Jurkat, Clone E6-1 (cell line): ENCODE results near the gene L1TD1. TPM values are rescaled to one million over a fixed set of nuclear protein-coding genes. Genes with fewer than 3 reads are reported as not detected.
A peak's percentile ranks its signal among the peaks of the same experiment; 100 is the strongest.
"Not testable (repeated sequence)": the region's sequence is repeated elsewhere in the genome, so short reads cannot be mapped to it uniquely, and the experiment has no call there.

Experiments
- DNase-seq: peaks from one replicate; pipeline ENCODE4 v3.0.0-alpha.2; 2011; ENCODE audit warnings: low read depth, low spot score
- H3K4me3 ChIP-seq: 2 replicates; pipeline ENCODE4 v1.5.1; 2011; ENCODE audit warnings: mild to moderate bottlenecking, low read length, control low read depth, moderate library complexity
- polyA plus RNA-seq: library from polyadenylated mRNA; unstranded; fragments of >200 nt; gene quantifications from one replicate; pipeline ENCODE4 v1.2.1, GENCODE V29; 2012; ENCODE audit warnings: missing spikeins; ENCODE audit not compliant: insufficient read length, insufficient read depth

The L1TD1 gene, protein sequence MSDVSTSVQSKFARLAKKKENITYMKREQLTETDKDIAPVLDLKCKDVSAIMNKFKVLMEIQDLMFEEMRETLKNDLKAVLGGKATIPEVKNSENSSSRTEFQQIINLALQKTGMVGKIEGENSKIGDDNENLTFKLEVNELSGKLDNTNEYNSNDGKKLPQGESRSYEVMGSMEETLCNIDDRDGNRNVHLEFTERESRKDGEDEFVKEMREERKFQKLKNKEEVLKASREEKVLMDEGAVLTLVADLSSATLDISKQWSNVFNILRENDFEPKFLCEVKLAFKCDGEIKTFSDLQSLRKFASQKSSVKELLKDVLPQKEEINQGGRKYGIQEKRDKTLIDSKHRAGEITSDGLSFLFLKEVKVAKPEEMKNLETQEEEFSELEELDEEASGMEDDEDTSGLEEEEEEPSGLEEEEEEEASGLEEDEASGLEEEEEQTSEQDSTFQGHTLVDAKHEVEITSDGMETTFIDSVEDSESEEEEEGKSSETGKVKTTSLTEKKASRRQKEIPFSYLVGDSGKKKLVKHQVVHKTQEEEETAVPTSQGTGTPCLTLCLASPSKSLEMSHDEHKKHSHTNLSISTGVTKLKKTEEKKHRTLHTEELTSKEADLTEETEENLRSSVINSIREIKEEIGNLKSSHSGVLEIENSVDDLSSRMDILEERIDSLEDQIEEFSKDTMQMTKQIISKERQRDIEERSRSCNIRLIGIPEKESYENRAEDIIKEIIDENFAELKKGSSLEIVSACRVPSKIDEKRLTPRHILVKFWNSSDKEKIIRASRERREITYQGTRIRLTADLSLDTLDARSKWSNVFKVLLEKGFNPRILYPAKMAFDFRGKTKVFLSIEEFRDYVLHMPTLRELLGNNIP
- not detected for polyA plus RNA-seq

DNA sequence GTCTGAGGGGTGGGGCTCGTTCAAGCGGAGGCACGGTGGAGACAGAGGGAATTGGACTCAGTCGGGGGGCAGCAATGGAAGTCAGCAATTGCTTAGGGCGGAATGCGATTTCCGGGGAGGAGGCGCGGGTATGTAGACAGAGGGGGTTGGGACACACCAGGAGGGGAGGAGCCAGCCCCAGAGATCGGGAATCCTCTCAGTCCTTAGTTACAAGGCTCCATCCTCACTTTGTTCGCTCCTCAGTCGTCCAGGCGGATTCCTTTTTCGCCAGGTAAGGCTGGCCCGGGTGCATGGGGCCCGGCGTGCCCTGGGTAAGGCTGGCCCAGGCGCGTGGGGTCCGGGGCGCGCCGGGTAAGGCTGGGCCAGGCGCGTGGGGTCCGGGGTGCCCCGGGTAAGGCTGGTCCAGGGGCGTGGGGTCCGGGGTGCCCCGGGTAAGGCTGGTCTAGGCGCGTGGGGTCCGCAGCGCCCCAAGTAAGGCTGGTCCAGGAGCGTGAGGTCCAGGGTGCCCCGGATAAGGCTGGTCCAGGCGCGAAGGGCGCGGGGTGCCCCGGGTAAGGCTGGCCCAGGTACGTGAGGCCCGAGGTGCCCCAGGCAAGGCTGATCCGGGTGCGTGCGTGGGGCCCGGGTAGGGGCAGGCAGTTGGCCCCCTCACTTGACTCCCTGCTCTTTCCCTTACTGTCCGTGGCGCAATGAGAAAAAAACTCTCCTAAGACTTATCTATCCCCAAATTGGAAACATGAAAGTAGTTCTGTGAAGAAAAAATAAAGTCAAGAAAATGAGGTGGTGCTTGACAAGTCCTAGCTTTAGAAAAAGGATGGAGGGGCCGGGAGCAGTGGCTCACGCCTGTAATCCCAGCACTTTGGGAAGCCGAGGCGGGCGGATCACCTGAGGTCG is at the start of gene L1TD1:
TSS of gene L1TD1 (plus strand) at position 199 of the 894 bp plus-strand sequence. CDS start 11,780 bp downstream, outside the sequence.
- DNase-seq: no peak
- no peak within 1 kb of the TSS for H3K4me3 ChIP-seq

DNA sequence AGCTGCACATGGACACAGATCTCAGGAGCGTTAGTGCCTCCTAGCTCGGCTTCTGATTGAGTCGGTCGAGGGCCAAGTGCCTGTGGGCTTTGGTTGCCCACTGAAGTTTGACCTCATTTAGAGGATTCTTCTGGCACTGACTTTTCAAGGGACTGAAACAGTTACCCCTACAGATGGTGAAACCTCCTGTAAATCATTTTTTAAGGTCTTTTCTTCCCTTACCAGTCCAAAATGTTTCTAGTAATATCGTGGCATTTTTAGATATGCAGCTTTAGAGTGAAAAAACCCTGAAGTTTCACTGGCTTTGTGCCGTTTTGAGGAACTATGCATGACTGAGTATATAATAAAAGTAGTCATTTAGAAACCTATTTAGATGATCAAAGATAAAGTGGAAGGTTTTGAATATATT is 34.7 kb upstream of the L1TD1 start:
- no peak overlapping the region for H3K4me3 ChIP-seq
- no peak for DNase-seq

DNA sequence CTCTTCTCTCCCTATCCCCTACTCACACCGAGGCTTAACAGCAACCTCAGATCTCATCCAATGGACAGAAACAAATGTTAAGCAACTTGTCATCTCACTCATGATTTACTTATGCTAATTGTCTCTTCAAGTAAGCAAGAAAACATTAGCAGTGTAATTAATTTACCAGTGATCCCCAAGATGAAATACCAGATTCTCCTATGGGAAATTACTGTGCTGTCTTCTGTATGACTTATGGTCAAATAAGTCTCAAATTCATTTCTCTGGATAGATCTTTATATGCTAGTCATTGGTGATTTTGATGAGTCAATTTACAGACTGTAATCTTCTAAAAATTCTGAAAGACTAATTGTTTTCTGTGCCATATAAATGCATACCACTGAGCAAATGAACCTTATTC is 32.9 kb upstream of the L1TD1 start:
- DNase-seq: no peak
- no peak overlapping the region for H3K4me3 ChIP-seq

DNA sequence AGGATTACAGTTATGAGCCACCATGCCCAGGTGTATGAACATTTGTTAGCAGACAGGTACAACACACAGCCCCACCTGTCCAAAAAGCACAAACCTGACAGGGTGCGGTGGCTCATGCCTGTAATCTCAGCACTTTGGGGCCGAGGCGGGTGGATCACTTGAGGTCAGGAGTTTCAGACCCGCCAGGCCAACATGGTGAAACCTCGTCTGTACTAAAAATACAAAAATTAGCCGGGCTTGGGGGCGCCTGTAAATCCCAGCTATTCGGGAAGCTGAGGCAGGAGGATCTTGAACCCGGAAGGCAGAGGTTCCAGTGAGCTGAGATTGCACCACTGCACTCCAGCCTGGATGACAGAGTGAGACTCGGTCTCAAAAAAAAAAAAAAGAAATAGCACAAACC is 24.3 kb upstream of the L1TD1 start:
- not testable (repeated sequence) for H3K4me3 ChIP-seq, DNase-seq

GRCh38 chr1:62175568-62176179 is 19.0 kb upstream of the L1TD1 start:
- no peak overlapping the region for H3K4me3 ChIP-seq
- DNase-seq: peak; percentile 72

- H3K4me3 ChIP-seq: no peak overlapping the region
- no peak for DNase-seq
These were observed 17.9 kb upstream of the L1TD1 start for GRCh38 chr1:62176597-62177312.

GRCh38 chr1:62177621-62178020 is 17.0 kb upstream of the L1TD1 start:
- DNase-seq: no peak
- no peak overlapping the region for H3K4me3 ChIP-seq

DNA sequence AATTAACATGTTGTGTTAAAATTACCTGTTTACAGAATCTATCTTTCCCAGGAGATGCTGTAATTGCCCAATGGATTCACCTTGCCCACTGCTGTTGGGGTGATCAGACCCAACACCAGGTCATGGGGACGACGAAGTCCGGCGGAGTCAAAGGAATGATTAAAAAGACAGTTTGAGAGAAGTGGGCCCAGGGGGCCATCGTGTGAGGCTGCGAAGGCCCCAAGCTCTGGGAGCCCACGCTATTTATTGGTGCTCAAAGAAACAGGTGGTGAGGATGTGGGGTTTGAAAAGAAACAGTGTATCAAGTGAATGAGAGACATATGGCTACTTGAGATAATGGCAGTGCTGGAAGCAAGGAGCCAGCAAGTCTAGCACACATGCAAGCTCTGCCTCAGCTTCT is 16.3 kb upstream of the L1TD1 start:
- H3K4me3 ChIP-seq: no peak overlapping the region
- peak; percentile 46 for DNase-seq

DNA sequence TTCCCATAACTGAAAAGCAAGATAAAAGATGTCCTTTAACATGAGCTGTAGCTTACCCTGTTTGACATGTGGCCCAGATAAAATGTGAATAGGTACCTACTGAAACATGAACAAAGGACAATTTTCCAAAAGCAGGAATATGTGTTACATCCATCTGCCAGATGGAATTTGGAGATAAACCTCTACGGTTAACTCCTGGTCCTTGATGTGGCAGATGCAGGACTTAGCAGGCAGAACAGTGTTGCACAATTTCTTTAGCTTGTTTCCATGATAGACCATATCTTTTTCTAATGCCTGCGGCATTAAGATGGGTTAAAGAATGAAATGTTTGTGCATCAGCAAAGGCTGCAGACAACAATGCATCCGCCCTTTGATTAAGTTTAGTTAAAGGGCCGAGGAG is 14.6 kb upstream of the L1TD1 start:
- not testable (repeated sequence) for H3K4me3 ChIP-seq
- DNase-seq: peak; percentile 79

DNA sequence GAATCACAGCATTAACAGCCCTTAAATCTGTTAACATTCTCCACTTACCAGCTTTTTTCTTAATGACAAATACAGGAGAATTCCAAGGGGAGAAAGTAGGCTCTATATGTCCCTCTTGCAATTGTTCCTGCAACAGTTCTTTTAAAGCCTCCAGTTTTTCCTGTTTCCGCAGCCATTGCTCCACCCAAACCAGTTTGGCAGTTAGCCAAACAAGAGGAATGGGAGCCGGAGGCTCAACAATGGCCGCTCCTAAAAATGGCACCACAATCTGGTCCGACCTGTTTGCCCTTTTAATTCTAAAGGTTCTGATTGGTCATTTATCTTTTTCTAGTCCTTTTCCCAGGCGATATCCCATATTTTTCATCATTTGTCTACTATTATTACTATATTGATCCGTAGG is 14.0 kb upstream of the L1TD1 start:
- H3K4me3 ChIP-seq: no peak overlapping the region
- no peak for DNase-seq

DNA sequence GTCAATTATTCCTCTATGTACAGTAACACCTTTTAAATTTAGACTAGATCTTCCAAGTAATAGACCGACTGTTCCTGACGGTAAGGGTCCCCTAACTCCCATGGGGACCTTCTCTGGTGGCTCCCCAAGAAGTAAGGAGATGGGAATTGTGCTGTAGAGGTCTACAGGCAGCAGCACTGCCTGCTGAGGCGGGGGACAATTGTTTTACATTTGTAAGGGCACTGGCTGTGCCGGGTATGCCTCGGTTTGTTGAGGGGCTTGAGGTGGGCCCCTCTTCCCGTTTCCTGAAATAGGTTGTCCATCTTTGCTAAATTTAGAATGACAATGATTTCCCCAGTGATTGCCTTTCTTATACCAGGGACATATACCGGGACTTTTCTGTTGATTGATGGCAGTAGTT is 13.1 kb upstream of the L1TD1 start:
- DNase-seq: no peak
- no peak overlapping the region for H3K4me3 ChIP-seq

DNA sequence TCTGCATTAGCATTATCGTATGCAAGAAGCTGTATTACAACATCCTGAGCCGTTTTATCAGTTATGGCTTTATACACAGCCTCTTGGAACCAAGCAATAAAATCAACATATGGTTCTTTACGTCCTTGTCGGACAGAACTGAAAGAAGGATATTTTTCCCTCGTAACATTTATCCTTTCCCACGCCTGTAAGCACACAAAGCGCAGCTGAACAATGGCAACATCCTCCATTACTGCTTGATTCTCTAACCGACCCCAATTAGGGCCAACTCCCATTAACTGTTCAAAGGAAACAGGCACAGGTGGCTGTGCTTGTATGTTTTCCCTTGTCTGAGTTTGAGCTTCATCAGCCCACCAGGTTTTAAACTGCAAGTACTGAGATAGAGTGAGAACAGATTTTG is 12.5 kb upstream of the L1TD1 start:
- peak overlapping the region; percentile 27 for H3K4me3 ChIP-seq
- DNase-seq: peak; percentile 67

- H3K4me3 ChIP-seq: not testable (repeated sequence)
- DNase-seq: peak; percentile 37
These were observed 11.3 kb upstream of the L1TD1 start for GRCh38 chr1:62183164-62184020.

DNA sequence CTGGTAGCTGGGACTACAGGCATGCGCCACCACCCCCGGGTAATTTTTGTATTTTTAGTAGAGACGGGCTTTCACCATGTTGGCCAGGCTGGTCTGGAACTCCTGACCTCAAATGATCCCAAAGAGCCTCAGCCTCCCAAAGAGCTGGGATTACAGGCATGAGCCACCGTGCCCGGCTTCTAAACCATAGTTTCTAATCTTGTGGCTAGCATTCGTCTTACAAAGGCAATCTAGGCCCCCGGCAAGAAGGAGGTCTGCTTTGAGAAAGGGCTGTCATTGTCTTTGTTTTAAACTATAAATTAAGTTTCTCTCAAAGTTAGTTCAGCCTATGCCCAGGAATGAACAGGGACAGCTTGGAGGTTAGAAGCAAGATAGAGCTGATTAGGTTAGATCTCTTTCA is 10.3 kb upstream of the L1TD1 start:
- H3K4me3 ChIP-seq: no peak overlapping the region
- no peak for DNase-seq

DNA sequence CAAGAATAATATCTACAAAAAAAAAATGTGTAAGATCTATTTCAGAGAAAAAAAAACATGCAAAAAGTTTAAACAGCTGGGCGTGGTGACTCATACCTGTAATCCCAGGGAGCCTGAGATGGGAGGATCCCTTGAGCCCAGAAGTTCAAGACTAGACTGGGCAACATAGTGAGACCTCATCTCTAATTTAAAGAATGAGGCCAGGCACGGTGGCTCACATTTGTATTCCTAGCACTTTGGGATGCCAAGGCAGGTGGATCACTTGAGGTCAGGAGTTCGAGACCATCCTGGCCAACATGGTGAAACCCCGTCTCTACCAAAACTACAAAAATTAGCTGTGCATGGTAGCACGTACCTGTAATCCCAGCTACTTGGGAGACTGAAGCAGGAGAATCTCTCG is 9.4 kb upstream of the L1TD1 start:
- H3K4me3 ChIP-seq, DNase-seq: not testable (repeated sequence)

DNA sequence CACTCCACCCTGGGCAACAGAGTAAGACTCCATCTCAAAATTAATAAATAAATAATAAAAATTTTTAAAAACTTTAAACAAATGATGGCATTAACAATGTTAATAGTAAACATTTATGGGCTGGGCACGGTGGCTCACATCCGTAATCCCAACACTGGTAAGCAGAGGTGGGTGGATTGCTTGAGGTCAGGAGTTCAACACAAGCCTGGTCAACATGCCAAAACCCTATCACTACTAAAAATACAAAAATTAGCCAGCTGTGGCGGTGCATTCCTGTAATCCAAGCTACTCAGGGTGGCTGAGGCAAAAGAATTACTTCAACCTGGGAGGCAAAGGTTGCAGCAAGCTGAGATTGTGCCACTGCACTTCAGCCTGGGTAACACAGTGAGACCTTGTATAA is 9.0 kb upstream of the L1TD1 start:
- no peak overlapping the region for H3K4me3 ChIP-seq
- no peak for DNase-seq

DNA sequence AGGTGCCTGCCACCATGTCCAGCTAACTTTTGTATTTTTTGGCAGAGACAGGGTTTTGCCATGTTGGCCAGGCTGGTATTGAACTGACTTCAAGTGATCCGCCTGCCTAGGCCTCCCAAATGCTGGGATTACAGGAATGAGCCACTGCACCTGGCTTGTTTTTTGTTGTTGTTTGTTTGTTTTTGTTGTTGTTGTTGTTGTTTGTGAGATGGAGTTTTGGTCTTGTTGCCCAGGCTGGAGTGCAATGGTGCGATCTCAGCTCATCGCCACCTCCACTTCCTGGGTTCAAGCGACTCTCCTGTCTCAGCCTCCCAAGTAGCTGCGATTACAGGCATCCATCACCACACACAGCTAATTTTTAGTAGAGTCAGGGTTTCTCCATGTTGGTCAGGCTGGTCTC is 7.1 kb upstream of the L1TD1 start:
- H3K4me3 ChIP-seq: no peak overlapping the region
- DNase-seq: no peak
